HG02759 (cell line): ENCODE measurements around the gene LGALS12.
"Not testable (repeated sequence)": the region's sequence is repeated elsewhere in the genome, so short reads cannot be mapped to it uniquely, and the experiment has no call there.

Experiments
- ATAC-seq: cut with Tn5 transposase; IDR thresholded peaks from one replicate; pipeline ENCODE4 v1.9.1; 2021; ENCODE audit warnings: mild to moderate bottlenecking, moderate library complexity; ENCODE audit not compliant: unreplicated experiment

Gene LGALS12

GRCh38 chr11:63532117-63532516 lies 26.2 kb downstream of the LGALS12 start:
- ATAC-seq: no peak

DNA sequence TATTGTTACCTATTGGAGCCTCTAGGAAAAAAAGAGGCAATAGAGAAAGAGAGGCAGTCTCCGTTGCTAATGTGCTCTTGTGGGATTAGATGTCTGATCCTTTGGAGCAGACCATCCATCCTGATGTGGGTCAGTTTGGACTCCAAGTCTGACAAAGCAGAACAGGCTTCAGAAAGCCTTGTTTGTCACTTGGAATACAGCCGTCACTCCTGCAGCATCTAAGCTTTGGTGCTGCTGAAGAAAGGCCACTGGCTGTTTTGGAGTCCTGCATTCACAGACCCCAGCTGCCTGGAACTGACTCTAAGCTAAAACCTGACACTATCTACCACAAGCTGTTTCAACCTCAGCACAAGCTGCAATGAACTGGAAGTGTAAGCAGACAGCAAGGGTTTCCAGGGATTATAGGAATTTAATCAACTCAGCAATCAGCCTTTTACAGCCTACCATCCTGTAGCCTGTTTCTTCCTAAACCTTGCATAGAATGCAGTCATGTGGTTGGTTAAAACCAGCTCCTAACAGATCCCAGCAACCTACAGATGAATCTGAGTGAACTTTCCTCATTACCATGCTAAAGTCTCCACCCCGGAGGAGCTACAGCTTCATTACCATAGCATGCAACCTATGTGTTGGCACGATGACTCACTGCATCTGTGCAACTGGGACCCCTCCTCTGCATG lies 27.1 kb downstream of the LGALS12 start:
- no peak for ATAC-seq

GRCh38 chr11:63534076-63534475 lies 28.2 kb downstream of the LGALS12 start:
- ATAC-seq: no peak

- peak; percentile 40 for ATAC-seq
Measured at GRCh38 chr11:63534895-63535461, 29.1 kb downstream of the LGALS12 start.

DNA sequence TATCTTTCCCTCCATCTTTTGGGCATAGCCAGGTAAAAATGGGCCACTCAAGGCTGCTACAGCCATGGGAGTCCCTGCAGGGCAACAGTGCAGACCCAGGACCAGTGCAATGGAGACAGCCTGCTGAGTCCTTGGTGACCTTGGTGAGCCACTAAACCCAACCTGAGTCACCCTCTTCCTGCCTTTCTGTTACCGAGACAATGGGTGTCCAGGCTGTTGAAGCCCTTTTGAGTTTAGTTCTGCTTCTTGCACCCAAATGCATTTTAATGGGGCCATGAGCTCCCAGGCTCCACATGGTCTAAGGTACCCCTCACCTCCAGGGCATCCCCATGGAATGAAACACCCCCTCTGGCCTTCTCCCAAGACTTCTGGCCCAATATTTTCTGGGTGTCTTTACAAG lies 29.9 kb downstream of the LGALS12 start:
- ATAC-seq: no peak

DNA sequence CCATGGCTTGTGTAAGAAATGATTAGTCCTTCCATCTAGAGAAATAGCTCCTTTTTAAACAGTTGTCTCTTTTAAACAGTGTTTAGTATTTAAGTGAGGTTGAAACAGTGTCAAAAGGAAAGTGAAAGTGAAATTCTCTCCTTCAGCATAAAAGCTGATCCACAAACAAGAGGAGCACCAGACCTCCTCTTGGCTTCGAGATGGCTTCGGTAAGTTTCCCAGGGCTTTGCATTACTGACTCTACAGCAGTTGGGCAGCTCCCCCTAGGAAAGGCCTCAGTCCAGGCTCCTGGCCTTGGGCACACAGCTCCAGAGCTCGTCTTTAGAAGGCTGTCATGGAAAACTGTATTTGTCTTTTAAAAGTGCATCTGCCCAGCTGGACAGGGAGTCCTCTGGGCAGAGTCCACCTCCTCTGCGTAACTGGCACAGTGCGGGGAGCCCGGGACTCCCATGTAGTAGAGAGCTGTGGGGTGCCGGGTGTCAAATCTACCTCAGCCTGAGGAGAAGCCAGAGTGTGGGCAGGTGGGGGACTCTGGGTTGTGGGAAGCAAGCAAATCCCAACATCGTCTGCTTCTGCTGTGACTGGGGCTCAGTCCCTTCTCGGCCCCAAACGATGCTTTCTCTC lies 30.9 kb downstream of the LGALS12 start, which contains the start of gene PLAAT4:
Gene PLAAT4, plus strand, starts transcription at position 140 of the 624 bp plus-strand sequence. Its CDS starts 61 bp downstream, at position 201.
- ATAC-seq: no peak

DNA sequence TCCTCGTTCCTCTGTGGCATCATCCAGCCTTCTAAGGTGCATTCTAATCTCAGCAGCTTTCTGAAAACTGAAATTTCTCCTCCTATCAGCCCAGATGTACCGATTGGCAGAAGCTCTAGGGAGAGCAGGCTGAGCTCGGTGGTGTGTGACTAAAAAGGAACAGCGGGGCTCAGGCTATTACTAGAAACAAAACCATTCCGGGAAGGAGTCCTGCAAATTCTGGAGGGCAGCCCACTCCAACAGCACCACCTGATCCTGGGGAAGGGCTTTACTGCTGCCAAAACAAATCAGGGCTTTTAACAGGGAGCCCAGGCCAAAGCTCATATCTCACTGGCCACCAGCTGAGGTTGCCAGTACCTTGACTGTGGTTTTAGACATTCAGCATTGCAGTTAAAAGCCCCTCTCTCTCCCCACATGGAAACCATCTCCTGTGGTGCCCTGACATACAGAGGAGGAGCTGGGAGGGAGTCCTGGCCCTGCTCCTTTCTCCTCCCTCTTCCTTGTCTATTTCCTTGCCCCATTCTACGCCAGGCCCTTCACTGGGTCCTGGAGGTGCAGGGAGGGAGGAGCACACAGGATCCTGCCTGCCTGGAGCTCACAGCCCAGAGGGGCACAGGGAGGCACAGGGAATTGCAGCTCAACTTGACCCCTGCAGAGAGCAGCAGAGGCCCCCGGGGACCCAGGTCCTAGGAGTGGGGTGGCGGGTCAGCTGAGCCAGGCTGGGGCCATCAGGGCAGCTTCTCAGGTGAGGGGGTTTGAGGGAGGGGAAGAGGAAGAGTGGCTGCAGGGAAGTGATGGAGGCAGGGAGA lies 31.6 kb downstream of the LGALS12 start:
- no peak for ATAC-seq

DNA sequence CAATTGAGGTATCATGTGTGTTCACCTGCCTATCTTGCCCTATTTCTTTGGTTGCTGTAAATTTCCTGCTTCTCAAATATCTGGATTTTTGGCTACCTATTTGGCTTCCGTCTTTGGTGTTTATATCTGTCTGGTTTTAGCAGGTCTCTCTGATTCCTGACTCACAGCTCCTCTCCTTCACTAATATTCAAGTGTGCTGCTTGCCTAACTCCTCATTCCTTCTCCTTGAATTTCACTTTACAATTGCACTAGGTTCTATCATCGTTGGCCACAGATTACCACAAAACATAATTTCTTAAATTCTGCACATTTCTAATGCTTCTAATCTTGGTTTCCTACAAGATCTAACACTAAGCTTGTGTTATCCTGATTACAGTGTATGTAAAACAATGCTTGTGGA lies 36.6 kb downstream of the LGALS12 start:
- not testable (repeated sequence) for ATAC-seq

GRCh38 chr11:63543711-63544110 lies 37.8 kb downstream of the LGALS12 start:
- ATAC-seq: no peak

DNA sequence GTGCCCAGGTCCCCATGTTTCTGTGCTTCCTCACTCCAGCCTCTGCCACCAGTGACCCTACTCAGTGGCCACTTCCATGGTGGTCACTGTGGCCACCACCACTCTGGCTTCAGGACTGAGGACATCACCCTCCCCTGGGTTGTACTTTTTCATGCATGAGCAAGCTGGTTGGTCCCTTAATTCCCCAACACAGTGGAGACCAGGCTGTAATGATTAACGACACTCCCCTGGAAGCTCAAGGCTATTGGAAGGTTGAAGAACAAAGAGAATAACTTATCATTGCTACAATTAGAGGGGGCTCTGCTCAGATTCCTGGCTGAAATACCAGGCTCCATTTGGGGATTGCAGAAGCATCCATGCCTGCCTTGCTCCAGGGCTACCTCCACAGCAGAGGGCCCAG lies 41.2 kb downstream of the LGALS12 start:
- ATAC-seq: no peak

DNA sequence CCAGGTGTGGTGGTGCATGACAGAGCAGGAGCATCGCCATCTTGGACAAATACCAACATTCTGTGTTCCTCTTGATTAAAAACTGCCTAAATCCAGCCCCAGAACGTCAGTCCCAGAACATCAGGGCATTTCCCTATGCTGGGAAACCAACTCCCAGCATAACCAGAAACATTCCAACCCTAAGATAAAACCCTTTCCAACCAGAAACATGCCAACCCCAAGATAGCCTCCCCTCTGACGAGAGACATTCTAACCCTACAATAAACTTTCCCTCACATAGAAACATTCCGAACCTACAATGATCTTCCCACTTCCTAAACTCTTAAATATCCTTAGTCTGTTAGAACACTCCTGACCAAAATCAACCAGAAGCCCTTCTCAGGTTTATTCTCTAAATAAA lies 42.3 kb downstream of the LGALS12 start:
- ATAC-seq: no peak

DNA sequence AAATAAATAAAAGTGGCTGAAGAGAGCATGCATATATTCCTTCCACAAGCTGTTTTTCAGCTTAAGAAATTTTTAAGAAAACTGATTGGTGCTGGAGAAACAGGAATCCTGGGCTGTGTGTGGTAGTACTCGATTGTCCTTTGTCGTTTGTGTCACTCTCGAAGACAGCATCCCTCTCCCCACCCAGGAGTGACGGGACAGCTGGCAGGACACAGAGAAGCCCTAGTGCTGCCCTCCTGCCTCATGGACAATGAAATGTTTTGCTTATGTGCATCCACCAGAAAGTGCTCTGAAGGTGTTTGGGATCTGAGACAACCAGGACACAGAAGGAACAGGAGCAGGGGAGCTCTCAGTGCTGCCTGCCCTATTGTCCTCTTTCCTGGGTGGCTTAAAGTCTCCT lies 43.5 kb downstream of the LGALS12 start:
- ATAC-seq: no peak

- not testable (repeated sequence) for ATAC-seq
Measured at GRCh38 chr11:63550156-63550700, 44.3 kb downstream of the LGALS12 start.

GRCh38 chr11:63551091-63551888 lies 45.4 kb downstream of the LGALS12 start:
- ATAC-seq: no peak

DNA sequence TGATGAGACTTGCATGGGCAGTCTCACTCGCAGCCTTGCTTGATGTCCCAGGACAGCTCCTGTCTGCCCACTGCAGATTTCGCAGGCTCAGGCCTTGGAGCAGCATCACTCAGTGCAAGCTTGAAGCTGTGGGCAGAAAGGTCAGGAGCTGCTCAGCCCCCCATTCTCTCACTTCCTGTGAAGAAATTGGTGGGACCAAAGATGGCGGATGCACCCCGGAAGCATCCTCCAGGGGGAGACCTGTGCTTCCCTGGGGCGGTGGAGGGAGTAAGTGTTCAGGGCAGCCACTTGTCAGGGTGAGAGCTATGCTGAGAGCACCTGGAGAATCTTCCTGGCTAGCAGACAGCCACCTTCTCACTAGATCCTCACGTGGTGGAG lies 46.0 kb downstream of the LGALS12 start:
- no peak for ATAC-seq

DNA sequence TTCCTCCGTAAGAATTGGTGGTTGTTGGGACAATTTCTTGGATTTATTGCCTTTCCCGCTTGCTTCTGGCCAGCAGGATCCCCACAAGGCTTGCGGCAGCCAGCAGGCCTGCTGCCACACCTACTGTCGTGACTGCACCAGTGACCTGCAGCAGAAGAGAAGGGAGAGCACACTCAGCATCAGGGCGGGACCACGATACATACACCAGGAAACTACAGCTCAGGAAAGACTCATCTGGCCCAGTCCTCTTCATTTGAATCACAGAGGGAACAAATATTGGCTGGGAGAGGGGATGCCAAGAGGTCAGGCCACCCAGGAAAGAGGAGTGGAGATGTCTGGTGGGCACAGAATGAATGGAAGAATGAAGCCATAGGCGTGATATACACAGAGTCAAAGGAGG lies 47.0 kb downstream of the LGALS12 start:
- no peak for ATAC-seq

DNA sequence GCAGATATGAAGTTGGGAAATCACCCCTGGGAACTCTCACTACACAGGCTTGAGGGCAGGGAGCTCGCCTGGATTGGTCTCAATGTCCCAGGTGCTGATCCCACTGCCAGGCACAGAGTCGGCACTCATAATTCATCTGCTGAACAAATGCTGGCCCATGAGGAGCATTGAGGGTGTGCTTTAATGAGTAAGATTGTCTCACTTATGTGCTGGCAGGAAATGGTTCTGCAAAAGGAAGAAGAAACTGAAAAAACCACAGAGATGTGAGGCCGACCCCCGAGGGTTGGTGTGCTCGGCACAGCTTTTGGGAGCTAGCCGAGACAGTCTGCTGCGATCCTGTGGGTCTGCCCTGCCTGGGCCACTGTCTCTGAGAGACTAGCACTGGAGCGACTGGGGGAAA lies 47.9 kb downstream of the LGALS12 start:
- ATAC-seq: peak; percentile 72

DNA sequence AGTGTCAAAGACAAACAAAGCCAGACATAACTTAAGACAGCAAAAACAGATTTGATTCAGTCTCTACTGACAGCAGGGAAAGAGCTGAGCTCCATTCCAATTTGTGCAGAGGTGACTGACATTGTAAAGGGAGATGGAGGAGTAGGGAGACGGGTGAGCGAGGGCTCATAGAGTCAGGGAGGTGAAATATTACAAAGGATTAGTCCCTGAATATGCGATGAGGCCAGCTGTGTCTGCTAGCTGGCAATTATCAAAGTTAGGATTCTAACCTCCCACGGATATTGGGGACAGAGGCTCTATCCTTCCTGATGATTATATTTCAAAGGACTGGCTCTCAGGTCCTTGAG lies 49.0 kb downstream of the LGALS12 start:
- ATAC-seq: no peak

DNA sequence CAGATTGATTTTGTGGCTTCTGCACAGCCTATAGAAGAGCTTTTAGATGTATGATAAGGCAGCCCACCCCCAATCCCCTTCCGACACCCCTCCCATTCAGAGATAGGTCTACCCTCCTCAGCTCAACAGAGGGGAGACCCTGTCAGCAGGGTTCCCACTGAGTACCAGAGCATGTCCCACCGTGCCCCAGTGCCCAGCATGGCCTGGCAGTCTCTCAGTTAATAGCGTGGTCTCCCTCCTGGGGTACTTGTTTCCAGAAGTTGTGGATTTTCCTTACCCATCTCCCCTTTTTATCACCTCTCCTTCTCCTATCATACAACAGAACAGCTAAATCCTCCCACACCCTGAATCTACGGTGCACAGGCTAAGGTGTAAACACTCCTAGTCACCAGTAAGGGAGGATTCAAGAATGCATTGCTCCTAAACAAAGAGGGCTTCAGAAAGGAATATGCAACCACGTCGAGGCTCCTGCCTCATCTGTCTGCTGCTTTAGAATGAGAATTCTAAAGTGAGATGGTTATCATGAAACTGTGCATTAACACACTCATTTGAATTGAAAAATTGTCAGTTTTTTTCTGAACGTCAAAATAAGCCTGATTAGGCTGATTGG lies 50.6 kb downstream of the LGALS12 start:
- no peak for ATAC-seq

DNA sequence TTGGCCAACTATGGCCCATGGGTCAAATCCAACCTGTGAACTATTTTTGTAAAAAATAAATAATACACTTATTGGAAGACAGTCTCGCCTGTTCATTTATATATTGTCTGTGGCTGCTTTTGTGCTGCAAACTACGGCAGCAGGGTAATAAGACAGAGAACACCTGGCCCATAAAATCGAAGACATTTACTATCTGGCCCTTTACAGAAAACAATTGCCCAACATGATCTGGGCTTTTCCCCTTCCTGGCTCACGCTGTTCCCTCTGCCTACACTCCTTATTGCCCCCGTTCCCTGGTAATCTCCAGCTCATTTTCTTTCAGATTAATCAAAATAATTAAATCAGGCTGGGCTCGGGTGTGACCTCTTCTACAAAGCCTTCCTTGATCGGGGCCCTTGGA lies 51.7 kb downstream of the LGALS12 start:
- no peak for ATAC-seq
